Epithelial cell of proximal tubule (primary cell): ENCODE data around the gene CCDC134. TPM values are rescaled to one million over a fixed set of nuclear protein-coding genes. Genes with fewer than 3 reads are reported as not detected.
A peak's percentile ranks its signal among the peaks of the same experiment; 100 is the strongest.

ENCODE experiments used
- DNase-seq: peaks from one replicate; pipeline ENCODE4 v3.0.0-alpha.2; 2011; ENCODE audit warnings: low read depth
- H3K4me3 ChIP-seq: 2 replicates; pipeline ENCODE4 v1.5.1; 2011; ENCODE audit warnings: low read depth, mild to moderate bottlenecking, low read length
- total RNA-seq: library from RNA; depleted of rRNA; stranded (reverse); fragments of >200 nt; gene quantifications from 2 replicates; pipeline ENCODE4 v1.2.3, GENCODE V29; 2015
- TF ChIP-seq, protein P1 (sequence below): conservative IDR thresholded peaks from 2 replicates; pipeline ENCODE4 v1.5.1; 2012; ENCODE audit warnings: low read depth, mild to moderate bottlenecking, low read length

CCDC134 gene
- total RNA-seq, 1 donor from 2014 or later, result 17.8 TPM

DNA sequence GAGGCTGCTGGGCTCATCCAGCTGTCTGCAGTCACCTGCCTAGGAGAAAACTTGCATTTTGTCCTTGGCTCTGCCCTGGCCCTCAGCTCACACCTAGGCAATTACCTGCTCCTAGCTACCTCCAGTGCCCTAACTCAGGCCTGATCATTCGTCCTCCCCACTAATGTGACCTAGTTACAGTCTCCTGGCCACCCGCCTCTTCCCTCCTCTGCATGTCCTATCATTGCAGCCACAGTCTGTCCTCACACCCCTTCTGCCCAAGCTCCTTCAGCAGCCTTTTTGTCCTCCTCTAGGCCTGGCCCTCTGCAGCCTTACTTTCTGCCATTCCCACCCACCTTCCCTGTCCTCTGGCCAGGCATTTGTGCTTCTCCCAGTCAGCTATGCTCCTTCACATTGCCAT, 17.7 kb upstream of the CCDC134 start:
- DNase-seq, result no peak
- TF ChIP-seq, protein P1, sequence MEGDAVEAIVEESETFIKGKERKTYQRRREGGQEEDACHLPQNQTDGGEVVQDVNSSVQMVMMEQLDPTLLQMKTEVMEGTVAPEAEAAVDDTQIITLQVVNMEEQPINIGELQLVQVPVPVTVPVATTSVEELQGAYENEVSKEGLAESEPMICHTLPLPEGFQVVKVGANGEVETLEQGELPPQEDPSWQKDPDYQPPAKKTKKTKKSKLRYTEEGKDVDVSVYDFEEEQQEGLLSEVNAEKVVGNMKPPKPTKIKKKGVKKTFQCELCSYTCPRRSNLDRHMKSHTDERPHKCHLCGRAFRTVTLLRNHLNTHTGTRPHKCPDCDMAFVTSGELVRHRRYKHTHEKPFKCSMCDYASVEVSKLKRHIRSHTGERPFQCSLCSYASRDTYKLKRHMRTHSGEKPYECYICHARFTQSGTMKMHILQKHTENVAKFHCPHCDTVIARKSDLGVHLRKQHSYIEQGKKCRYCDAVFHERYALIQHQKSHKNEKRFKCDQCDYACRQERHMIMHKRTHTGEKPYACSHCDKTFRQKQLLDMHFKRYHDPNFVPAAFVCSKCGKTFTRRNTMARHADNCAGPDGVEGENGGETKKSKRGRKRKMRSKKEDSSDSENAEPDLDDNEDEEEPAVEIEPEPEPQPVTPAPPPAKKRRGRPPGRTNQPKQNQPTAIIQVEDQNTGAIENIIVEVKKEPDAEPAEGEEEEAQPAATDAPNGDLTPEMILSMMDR, result no peak
- no peak overlapping the region for H3K4me3 ChIP-seq

DNA sequence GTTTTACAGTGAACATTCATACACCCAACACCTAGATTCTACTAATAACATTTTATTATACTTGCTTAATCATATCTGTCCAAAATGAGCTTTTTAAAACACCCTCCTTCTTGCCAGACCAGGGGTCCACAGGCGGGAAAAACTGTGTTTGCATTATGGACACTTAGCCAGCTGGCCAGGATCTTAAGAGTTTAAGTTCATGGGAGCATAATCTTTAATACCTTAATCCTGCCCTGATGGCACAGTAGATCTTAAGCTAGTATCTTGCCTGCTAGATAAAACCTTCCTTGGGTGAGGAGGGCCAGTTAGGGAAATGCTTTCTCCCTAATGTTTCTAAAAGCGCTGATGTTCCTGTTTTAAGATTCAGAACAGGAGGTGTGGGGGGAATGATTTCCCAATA, 13.1 kb upstream of the CCDC134 start:
- TF ChIP-seq, protein P1, result no peak
- no peak for DNase-seq
- H3K4me3 ChIP-seq, result no peak overlapping the region

DNA sequence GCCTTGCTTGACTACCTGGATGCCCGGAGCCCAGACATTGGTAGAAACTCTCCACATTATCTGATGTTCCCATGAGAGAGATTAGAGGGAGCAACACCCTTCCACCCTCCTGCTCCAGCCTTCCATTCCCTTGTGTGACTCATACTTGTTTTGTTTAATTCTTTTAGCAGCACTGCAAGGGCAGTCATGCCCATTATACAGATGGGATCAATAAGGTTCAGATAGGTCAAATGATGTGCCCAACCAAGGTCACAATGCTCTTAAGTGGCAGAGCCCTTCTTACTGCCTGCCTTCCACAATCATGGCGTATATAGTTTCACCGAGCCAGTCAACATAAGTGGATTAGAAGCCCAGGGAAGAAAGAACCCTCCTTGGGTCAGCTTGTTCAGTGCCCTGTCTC, 6.6 kb upstream of the CCDC134 start:
- TF ChIP-seq, protein P1, result no peak

DNA sequence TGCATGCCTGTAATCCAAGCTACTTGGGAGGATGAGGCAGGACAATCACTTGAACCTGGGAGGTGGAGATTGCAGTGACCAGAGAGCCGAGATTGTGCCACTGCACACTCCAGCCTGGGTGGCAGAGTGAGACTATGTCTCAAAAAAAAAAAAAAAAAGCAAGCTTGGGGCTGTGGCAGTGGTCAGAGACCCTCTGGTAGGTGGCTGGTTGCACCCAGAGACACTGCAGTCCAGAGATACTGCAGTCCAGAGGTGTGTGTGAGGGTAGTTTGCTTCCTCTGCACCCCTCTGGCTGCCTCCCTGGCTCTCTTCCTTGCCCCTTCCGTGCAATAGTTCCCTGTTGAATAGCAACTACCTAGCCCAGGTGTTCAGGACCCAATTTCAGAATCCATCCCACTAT, 1.7 kb upstream of the CCDC134 start:
- no peak overlapping the region for H3K4me3 ChIP-seq
- TF ChIP-seq, protein P1, result no peak
- no peak for DNase-seq

More for the DNA sequence above, 6.6 kb upstream of the CCDC134 start:
- H3K4me3 ChIP-seq, result no peak overlapping the region
- no peak for DNase-seq

DNA sequence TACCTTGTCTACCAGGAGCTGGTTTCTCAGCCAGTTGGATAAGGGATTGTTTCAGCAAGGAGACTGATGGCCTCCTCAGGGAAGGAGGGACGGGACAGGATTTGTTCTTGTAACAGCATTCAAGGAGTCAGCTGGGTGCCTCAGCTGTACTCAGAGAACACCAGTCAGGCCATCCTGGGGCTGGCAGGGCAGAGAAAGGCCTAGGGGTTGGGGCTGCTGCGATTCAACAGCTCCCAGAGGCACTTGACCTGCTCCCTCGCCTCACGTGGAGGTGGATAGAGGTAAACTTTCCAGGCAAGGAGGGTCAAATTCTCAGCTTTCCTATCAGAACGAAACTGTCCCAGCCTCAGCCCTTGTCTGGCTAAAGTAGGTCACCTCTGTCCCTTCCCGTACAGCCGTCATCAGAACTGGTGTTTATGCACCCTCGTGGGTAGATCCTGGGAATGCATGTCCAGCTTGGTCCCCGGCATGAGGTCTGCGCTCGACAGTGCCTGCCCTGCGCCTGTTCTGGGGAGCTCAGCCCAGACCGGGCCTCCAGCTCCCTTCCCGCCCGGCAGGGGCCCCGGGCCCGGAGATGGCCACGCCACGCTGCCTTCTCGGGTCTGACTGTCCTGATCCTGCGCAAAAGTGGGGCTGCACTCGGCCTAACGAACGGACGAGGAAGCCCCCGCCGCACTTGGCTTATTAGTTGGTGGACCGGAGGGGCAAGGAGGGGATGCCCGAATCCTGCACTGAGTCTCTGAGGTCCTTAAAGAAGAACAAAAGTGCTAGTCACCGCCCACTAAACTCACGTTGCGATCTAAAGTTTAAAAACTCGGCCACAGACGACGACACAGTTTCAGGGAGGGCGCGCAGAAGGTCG, 762 bp upstream of the CCDC134 start:
- DNase-seq, result no peak
- H3K4me3 ChIP-seq, result peak overlapping the region; percentile 89
- TF ChIP-seq, protein P1, result no peak

DNA sequence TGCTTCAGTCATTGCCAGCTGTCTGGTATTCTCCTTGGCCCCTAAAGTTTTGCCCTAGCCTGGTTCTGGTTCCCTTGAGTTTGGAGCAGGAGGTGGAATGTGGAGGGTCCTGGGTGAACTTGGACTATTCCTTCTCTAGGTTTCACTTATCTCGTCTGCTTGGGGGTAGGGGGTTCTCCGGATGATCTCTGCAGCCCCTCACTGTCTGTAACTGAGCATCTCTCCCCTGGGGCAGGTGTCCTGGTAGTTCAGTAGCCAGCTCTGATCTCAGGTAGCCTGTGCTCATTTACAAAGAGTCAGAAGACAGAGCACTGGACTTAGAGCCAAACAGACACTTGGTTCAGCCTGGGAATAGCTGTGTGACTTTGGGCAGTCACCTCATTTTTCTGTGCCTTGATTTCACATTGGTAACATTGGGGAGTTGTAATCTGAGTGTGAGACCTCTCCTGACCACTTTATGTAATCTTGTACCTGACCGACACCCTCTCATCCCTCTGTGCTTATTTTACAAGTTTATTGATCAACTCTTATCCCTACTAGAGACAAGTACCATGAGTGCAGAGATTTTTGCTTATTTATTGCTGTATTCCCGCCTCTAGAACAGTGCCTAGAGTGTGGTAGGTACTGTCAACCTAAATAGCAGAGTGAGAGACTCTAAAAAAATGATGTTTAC, 804 bp downstream of the CCDC134 start:
- TF ChIP-seq, protein P1, result no peak
- H3K4me3 ChIP-seq, result peak overlapping the region; percentile 89
- DNase-seq, result no peak
